Stimulated activated CD8-positive, alpha-beta memory T cell treated with anti-CD3 and anti-CD28 coated beads, Interleukin-7, amount 100 ng/mL, for 4 hours (primary cell): ENCODE results near the gene CYP2J2.
"Not testable (repeated sequence)": the region's sequence is repeated elsewhere in the genome, so short reads cannot be mapped to it uniquely, and the experiment has no call there.

ENCODE experiments used
- DNase-seq, 2 donors: peaks; one replicate each; pipeline ENCODE4 v3.0.0-alpha.2; 2020; ENCODE audit warnings: low read depth in 2 of 2

CYP2J2 gene

GRCh38 chr1:59866462-59866861, 60.1 kb downstream of the CYP2J2 start:
- no peak for DNase-seq

GRCh38 chr1:59857679-59858354, 68.8 kb downstream of the CYP2J2 start:
- no peak for DNase-seq

GRCh38 chr1:59856725-59857338, 69.7 kb downstream of the CYP2J2 start:
- no peak for DNase-seq

GRCh38 chr1:59855297-59855696, 71.3 kb downstream of the CYP2J2 start:
- not testable (repeated sequence) for DNase-seq

- no peak for DNase-seq
Measured at GRCh38 chr1:59852117-59852516, 74.5 kb downstream of the CYP2J2 start.

GRCh38 chr1:59846895-59847282, 79.7 kb downstream of the CYP2J2 start:
- DNase-seq: no peak

- no peak for DNase-seq
Measured at GRCh38 chr1:59846209-59846894, 80.2 kb downstream of the CYP2J2 start.

- no peak for DNase-seq
Measured at GRCh38 chr1:59845091-59845490, 81.5 kb downstream of the CYP2J2 start.
